Naive thymus-derived CD8-positive, alpha-beta T cell (primary cell): ENCODE data around the gene CFAP20DC. TPM values are rescaled to one million over a fixed set of nuclear protein-coding genes. Genes with fewer than 3 reads are reported as not detected.
"Not testable (repeated sequence)": the region's sequence is repeated elsewhere in the genome, so short reads cannot be mapped to it uniquely, and the experiment has no call there.

ENCODE experiments used
- ATAC-seq, 2 donors: fragments of 150-1000 bp; cut with Tn5 transposase in 1 of 2; sonication (Bioruptor Pico), chemical (Tn5 transposase) in 1 of 2; 1 replicate in 1 of 2; 2 replicates in 1 of 2; pipeline ENCODE4 v1.10.0; 2021; ENCODE audit warnings: mild to moderate bottlenecking in 2 of 2, moderate library complexity in 2 of 2
- POLR2A ChIA-PET: fragments of 350-600 bp; sonication (Branson Sonifier 250); formaldehyde crosslinking; loops from one replicate; lab custom pipeline; 2021; ENCODE audit warnings: antibody characterized with exemption; lab: Charles Lee
- DNase-seq, 10 donors: peaks; one replicate each; pipeline versions ENCODE4 v3.0.0 to v3.0.0-alpha.2; 2020 to 2022
- H3K27ac Mint-ChIP-seq, 10 donors: one replicate each; pipeline ENCODE4 v1.8.0; 2020 to 2022; ENCODE audit warnings: mild to moderate bottlenecking in 10 of 10, mixed read lengths in 10 of 10, moderate library complexity in 4 of 10, inconsistent platforms in 1 of 10
- H3K27me3 Mint-ChIP-seq, 5 donors: one replicate each; pipeline ENCODE4 v1.8.0; 2021 to 2022; ENCODE audit warnings: mixed read lengths in 5 of 5
- H3K36me3 Mint-ChIP-seq, 3 donors: one replicate each; pipeline ENCODE4 v1.8.0; 2020 to 2022; ENCODE audit warnings: mixed read lengths in 3 of 3, mild to moderate bottlenecking in 2 of 3, inconsistent platforms in 1 of 3
- H3K4me1 Mint-ChIP-seq, 4 donors: one replicate each; pipeline ENCODE4 v1.8.0; 2021 to 2022; ENCODE audit warnings: mixed read lengths in 4 of 4
- H3K4me3 Mint-ChIP-seq, 10 donors: one replicate each; pipeline ENCODE4 v1.8.0; 2020 to 2022; ENCODE audit warnings: mild to moderate bottlenecking in 10 of 10, mixed read lengths in 10 of 10, moderate library complexity in 6 of 10, inconsistent platforms in 1 of 10
- H3K9me3 Mint-ChIP-seq, 9 donors: one replicate each; pipeline ENCODE4 v1.8.0; 2020 to 2022; ENCODE audit warnings: mixed read lengths in 9 of 9, mild to moderate bottlenecking in 3 of 9, inconsistent platforms in 1 of 9, moderate library complexity in 1 of 9
- polyA plus RNA-seq, 3 donors: library from polyadenylated mRNA; unstranded; fragments of 300-500 nt; fragmentation: Illumina TruSeq; gene quantifications; one replicate each; pipeline ENCODE4 v1.2.3, GENCODE V29; 2021
- total RNA-seq, 8 experiments: library from RNA in 2 of 8; stranded (reverse) in 2 of 8; gene quantifications; one replicate each; pipeline ENCODE4 v1.2.3 and lab custom pipeline; 2021 to 2026

The CFAP20DC gene
- total and polyA plus RNA-seq, 5 experiments from 2014 or later, result 0.13 to 0.27 (median 0.19) TPM; not detected in 1

- peaks cover 0 to 2% (median 1%) of the 10 kb centered on the region in 5 donors for H3K27me3 Mint-ChIP-seq
- H3K9me3 Mint-ChIP-seq, result no peaks in the 10 kb centered on the region
- no peaks in the 10 kb centered on the region for H3K36me3 Mint-ChIP-seq
- no peak for DNase-seq
- POLR2A ChIA-PET, result no interaction called here
- no peak overlapping the region for H3K4me3 Mint-ChIP-seq
- ATAC-seq, result no peak
- H3K27ac Mint-ChIP-seq, result no peak overlapping the region
- H3K4me1 Mint-ChIP-seq, result no peaks in the 10 kb centered on the region
Measured at GRCh38 chr3:58706395-58707167, 343.2 kb downstream of the CFAP20DC start.

- H3K4me1 Mint-ChIP-seq, result no peaks in the 10 kb centered on the region
- H3K9me3 Mint-ChIP-seq, result no peaks in the 10 kb centered on the region
- H3K4me3 Mint-ChIP-seq, result no peak overlapping the region
- POLR2A ChIA-PET, result no interaction called here
- DNase-seq (no peak), ATAC-seq (no peak)
- no peaks in the 10 kb centered on the region for H3K36me3 Mint-ChIP-seq
- no peak overlapping the region for H3K27ac Mint-ChIP-seq
- H3K27me3 Mint-ChIP-seq, result peaks cover 0 to 6% (median 1%) of the 10 kb centered on the region in 5 donors
Measured at GRCh38 chr3:58704745-58705144, 345.1 kb downstream of the CFAP20DC start.

DNA sequence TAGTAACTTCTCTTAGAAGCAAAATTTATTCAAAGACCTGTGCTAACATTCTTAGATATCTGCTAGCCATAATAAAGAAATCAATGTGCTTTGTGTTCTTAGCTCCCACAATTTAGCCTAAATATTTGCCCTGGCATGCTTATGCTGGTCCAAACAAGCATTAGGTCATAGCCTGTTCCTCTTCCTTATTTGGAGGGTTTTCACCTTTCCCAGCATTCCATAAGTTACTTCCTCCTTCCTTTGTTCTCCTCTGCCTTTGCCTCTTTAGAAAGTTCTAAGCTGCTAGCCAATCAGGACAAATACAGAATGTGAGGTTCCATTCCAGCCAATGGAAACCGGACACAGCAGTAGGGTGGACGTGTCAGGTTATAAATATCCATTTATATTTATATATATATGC, 345.5 kb downstream of the CFAP20DC start:
- H3K27ac Mint-ChIP-seq, POLR2A ChIA-PET, H3K9me3 Mint-ChIP-seq, H3K4me1 Mint-ChIP-seq, H3K27me3 Mint-ChIP-seq, ATAC-seq, DNase-seq, H3K36me3 Mint-ChIP-seq, H3K4me3 Mint-ChIP-seq: not testable (repeated sequence)

DNA sequence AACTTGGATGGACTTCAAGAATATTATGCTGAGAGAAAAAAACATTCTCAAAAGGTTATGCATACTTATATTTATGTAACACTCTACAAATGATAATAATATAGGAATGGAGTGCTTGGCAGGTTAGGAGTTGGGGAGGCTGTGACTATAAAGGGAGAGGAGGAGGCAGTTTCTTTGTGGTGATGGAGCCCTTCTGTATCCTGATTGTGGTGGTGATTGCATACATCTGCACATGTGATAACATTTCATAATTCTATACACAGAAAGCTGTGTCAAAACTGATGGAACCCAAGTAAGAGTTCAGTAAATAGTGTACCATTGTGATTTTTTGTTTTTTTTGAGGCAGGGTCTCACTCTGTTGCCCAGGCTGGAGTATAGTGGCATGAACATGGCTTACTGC, 351.6 kb downstream of the CFAP20DC start:
- peaks cover 0 to 3% (median 0%) of the 10 kb centered on the region in 9 donors for H3K9me3 Mint-ChIP-seq
- H3K36me3 Mint-ChIP-seq, result no peaks in the 10 kb centered on the region
- peaks cover 0 to 11% (median 0%) of the 10 kb centered on the region in 5 donors for H3K27me3 Mint-ChIP-seq
- H3K4me1 Mint-ChIP-seq, result no peaks in the 10 kb centered on the region
- DNase-seq (no peak), ATAC-seq (no peak)
- POLR2A ChIA-PET, result no interaction called here
- H3K27ac Mint-ChIP-seq, result no peak overlapping the region
- no peak overlapping the region for H3K4me3 Mint-ChIP-seq

DNA sequence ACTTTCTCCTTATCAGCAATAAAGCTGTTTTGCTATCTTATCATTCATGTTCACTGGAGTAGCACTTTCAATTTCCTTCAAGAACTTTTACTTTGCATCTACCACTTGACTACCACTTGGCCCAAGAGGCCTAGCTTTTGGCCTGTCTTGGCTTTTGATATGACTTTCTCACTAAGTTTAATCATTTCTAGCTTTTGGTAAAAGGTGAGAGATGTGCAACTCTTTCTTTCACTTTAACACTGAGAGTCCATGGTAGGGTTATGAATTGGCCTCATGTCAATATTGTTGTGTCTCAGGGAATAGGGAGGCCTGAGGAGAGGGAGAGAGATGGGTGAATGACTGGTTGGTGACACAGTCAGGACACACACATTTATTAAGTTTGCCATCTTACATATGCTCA, 352.3 kb downstream of the CFAP20DC start:
- Mint-ChIP-seq H3K4me1 (no peaks in the 10 kb centered on the region), H3K27me3 (peaks cover 0 to 11% (median 0%) of the 10 kb centered on the region in 5 donors), H3K9me3 (peaks cover 0 to 4% (median 0%) of the 10 kb centered on the region in 9 donors), H3K4me3 (no peak overlapping the region), H3K36me3 (no peaks in the 10 kb centered on the region), H3K27ac (no peak overlapping the region)
- DNase-seq, result no peak
- POLR2A ChIA-PET, result no interaction called here
- no peak for ATAC-seq

- H3K4me3 Mint-ChIP-seq, H3K9me3 Mint-ChIP-seq, DNase-seq, POLR2A ChIA-PET, ATAC-seq, H3K4me1 Mint-ChIP-seq, H3K36me3 Mint-ChIP-seq: not testable (repeated sequence)
- H3K27ac Mint-ChIP-seq, result peak overlapping the region in 1 of 10 donors; percentile 53
- H3K27me3 Mint-ChIP-seq, result peaks cover 0 to 11% (median 0%) of the 10 kb centered on the region in 5 donors
Measured at GRCh38 chr3:58696813-58697212, 353.0 kb downstream of the CFAP20DC start.

- DNase-seq (no peak), ATAC-seq (no peak)
- Mint-ChIP-seq H3K9me3 (peaks cover 0 to 15% (median 3%) of the 10 kb centered on the region in 9 donors), H3K36me3 (peaks cover 0 to 4% (median 0%) of the 10 kb centered on the region in 3 donors), H3K27me3 (peaks cover 0 to 11% (median 0%) of the 10 kb centered on the region in 5 donors), H3K27ac (no peak overlapping the region), H3K4me1 (no peaks in the 10 kb centered on the region), H3K4me3 (no peak overlapping the region)
- POLR2A ChIA-PET, result no interaction called here
Measured at GRCh38 chr3:58696093-58696492, 353.7 kb downstream of the CFAP20DC start.

GRCh38 chr3:58695284-58695683, 354.5 kb downstream of the CFAP20DC start:
- H3K27ac Mint-ChIP-seq, H3K36me3 Mint-ChIP-seq, DNase-seq, POLR2A ChIA-PET, H3K4me3 Mint-ChIP-seq, ATAC-seq, H3K4me1 Mint-ChIP-seq, H3K27me3 Mint-ChIP-seq: not testable (repeated sequence)
- peaks cover 0 to 17% (median 4%) of the 10 kb centered on the region in 9 donors for H3K9me3 Mint-ChIP-seq

DNA sequence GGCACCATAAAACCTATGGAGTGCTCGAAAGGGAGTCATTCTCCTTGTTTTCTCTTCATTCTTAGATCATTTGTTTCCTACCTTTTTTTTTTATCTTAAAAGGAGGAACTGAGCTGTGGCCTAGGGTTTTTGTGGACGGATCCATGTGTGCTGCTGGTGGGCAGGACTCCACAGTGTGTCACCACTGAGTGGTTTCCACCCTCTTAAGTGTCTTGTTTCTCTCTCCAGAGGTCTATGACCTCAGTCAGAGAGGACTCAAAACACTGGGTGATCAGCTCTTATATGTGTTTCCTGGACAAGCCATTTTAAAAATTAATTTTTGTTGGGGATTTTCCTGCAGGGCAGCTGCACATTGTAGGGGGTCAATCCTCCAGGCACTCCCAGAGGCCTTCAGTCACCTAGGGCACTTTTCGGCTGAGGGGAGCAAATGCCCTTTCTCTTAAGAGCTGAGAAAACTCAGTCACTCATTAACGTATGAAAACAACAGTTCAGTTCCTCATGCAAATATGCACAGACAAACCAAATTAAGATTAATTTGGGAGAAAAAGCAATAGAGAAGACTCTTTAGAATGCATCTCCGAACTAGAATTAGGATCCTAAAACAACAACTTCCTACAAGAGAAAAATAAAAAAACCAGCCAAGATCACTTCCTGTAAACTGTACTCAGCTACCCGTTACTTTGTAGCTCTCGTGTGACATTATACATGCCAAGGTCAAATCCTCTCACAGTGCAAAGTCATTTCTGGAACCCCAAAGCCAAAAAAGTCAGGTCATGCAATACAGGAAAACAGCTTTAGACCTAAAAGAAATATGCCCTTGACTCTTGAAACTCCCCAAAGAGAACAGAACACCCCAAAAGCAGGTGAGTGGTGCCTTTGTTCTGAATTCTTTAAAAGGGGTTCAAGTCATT, 355.6 kb downstream of the CFAP20DC start:
- Mint-ChIP-seq H3K27me3 (peaks cover 2 to 14% (median 8%) of the 10 kb centered on the region in 5 donors), H3K27ac (no peak overlapping the region), H3K36me3 (peaks cover 0 to 4% (median 0%) of the 10 kb centered on the region in 3 donors), H3K9me3 (peaks cover 0 to 21% (median 5%) of the 10 kb centered on the region in 9 donors), H3K4me3 (no peak overlapping the region), H3K4me1 (no peaks in the 10 kb centered on the region)
- no peak for DNase-seq
- POLR2A ChIA-PET, result no interaction called here
- no peak for ATAC-seq

GRCh38 chr3:58692484-58692883, 357.3 kb downstream of the CFAP20DC start:
- Mint-ChIP-seq H3K4me1 (no peaks in the 10 kb centered on the region), H3K4me3 (no peak overlapping the region), H3K27ac (no peak overlapping the region), H3K36me3 (peaks cover 0 to 4% (median 0%) of the 10 kb centered on the region in 3 donors), H3K9me3 (peaks cover 0 to 21% (median 5%) of the 10 kb centered on the region in 9 donors), H3K27me3 (peaks cover 2 to 25% (median 17%) of the 10 kb centered on the region in 5 donors)
- ATAC-seq (no peak), DNase-seq (no peak)
- POLR2A ChIA-PET, result no interaction called here
